ENCODE measurements around the gene M6PR. TPM values are rescaled to one million over a fixed set of nuclear protein-coding genes. Genes with fewer than 3 reads are reported as not detected.

Gene M6PR
- total and polyA plus RNA-seq, 2 of the 13 experiments (the other 11 are each of a cell fraction or from before 2014, with no cell fraction given), result 98.2 to 127 TPM

- TF ChIP-seq, protein P1, sequence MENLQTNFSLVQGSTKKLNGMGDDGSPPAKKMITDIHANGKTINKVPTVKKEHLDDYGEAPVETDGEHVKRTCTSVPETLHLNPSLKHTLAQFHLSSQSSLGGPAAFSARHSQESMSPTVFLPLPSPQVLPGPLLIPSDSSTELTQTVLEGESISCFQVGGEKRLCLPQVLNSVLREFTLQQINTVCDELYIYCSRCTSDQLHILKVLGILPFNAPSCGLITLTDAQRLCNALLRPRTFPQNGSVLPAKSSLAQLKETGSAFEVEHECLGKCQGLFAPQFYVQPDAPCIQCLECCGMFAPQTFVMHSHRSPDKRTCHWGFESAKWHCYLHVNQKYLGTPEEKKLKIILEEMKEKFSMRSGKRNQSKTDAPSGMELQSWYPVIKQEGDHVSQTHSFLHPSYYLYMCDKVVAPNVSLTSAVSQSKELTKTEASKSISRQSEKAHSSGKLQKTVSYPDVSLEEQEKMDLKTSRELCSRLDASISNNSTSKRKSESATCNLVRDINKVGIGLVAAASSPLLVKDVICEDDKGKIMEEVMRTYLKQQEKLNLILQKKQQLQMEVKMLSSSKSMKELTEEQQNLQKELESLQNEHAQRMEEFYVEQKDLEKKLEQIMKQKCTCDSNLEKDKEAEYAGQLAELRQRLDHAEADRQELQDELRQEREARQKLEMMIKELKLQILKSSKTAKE (CRISPR knock-in tag; IDR thresholded peaks at IDR 0.05; ENCODE audit: borderline replicate concordance), result no peak
- TF ChIP-seq ZNF205 (CRISPR knock-in tag; IDR thresholded peaks at IDR 0.05) (no peak), PRDM4 (CRISPR knock-in tag; IDR thresholded peaks at IDR 0.05; ENCODE audit: borderline replicate concordance) (no peak), ZNF136 (CRISPR knock-in tag; IDR thresholded peaks at IDR 0.05; ENCODE audit: low read depth) (no peak), SSRP1 (CRISPR knock-in tag; IDR thresholded peaks at IDR 0.05) (no peak), MTA3 (CRISPR knock-in tag; IDR thresholded peaks at IDR 0.05) (no peak), PHF20 (CRISPR knock-in tag; IDR thresholded peaks at IDR 0.05) (no peak), TP53 (CRISPR knock-in tag; conservative IDR thresholded peaks at IDR 0.05) (no peak), ZNF264 (CRISPR knock-in tag; IDR thresholded peaks at IDR 0.05) (no peak)
- TF ChIP-seq, protein P2, sequence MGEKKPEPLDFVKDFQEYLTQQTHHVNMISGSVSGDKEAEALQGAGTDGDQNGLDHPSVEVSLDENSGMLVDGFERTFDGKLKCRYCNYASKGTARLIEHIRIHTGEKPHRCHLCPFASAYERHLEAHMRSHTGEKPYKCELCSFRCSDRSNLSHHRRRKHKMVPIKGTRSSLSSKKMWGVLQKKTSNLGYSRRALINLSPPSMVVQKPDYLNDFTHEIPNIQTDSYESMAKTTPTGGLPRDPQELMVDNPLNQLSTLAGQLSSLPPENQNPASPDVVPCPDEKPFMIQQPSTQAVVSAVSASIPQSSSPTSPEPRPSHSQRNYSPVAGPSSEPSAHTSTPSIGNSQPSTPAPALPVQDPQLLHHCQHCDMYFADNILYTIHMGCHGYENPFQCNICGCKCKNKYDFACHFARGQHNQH (CRISPR knock-in tag; IDR thresholded peaks at IDR 0.05), result no peak
- TF ChIP-seq, protein P3, sequence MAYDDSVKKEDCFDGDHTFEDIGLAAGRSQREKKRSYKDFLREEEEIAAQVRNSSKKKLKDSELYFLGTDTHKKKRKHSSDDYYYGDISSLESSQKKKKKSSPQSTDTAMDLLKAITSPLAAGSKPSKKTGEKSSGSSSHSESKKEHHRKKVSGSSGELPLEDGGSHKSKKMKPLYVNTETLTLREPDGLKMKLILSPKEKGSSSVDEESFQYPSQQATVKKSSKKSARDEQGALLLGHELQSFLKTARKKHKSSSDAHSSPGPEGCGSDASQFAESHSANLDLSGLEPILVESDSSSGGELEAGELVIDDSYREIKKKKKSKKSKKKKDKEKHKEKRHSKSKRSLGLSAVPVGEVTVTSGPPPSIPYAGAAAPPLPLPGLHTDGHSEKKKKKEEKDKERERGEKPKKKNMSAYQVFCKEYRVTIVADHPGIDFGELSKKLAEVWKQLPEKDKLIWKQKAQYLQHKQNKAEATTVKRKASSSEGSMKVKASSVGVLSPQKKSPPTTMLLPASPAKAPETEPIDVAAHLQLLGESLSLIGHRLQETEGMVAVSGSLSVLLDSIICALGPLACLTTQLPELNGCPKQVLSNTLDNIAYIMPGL (CRISPR knock-in tag; IDR thresholded peaks at IDR 0.05; ENCODE audit: borderline replicate concordance in 1 of 2, low read depth in 1 of 2), result no peak
These were observed 7.3 kb upstream of the M6PR start (continued) for GRCh38 chr12:8956772-8957171.

Data from HepG2 (cell line).